ENCODE results near the gene LNPEP. TPM values are rescaled to one million over a fixed set of nuclear protein-coding genes. Genes with fewer than 3 reads are reported as not detected.
"Not testable (repeated sequence)": the region's sequence is repeated elsewhere in the genome, so short reads cannot be mapped to it uniquely, and the experiment has no call there.

Gene LNPEP
- total RNA-seq, 2 donors from 2014 or later = 108 to 180 TPM

GRCh38 chr5:97071993-97072392, 136.1 kb downstream of the LNPEP start:
- no peaks in the 10 kb centered on the region for H3K4me1 Mint-ChIP-seq (ENCODE audit: low read depth in 2 of 2)
- no peak overlapping the region for H3K4me3 Mint-ChIP-seq
- no peak overlapping the region for H3K27ac Mint-ChIP-seq
- DNase-seq (ENCODE audit: low spot score) = no peak
- no peaks in the 10 kb centered on the region for H3K36me3 Mint-ChIP-seq
- no peak for ATAC-seq
- H3K27me3 Mint-ChIP-seq = peaks cover 0 to 7% of the 10 kb centered on the region in 2 donors
- H3K9me3 Mint-ChIP-seq = no peaks in the 10 kb centered on the region

- H3K36me3 Mint-ChIP-seq = no peaks in the 10 kb centered on the region
- no peak overlapping the region for H3K27ac Mint-ChIP-seq
- no peaks in the 10 kb centered on the region for H3K9me3 Mint-ChIP-seq
- no peaks in the 10 kb centered on the region for H3K4me1 Mint-ChIP-seq (ENCODE audit: low read depth in 2 of 2)
- ATAC-seq (no peak), DNase-seq (ENCODE audit: low spot score) (no peak)
- no peak overlapping the region for H3K4me3 Mint-ChIP-seq
- peaks cover 0 to 7% of the 10 kb centered on the region in 2 donors for H3K27me3 Mint-ChIP-seq
Measured at GRCh38 chr5:97072696-97073095, 136.8 kb downstream of the LNPEP start.

- H3K27me3 Mint-ChIP-seq = peaks cover 0 to 7% of the 10 kb centered on the region in 2 donors
- no peak for DNase-seq (ENCODE audit: low spot score)
- no peak for ATAC-seq
- H3K4me3 Mint-ChIP-seq = no peak overlapping the region
- H3K4me1 Mint-ChIP-seq (ENCODE audit: low read depth in 2 of 2) = no peaks in the 10 kb centered on the region
- H3K9me3 Mint-ChIP-seq = no peaks in the 10 kb centered on the region
- no peaks in the 10 kb centered on the region for H3K36me3 Mint-ChIP-seq
- no peak overlapping the region for H3K27ac Mint-ChIP-seq
Measured at GRCh38 chr5:97073420-97073819, 137.5 kb downstream of the LNPEP start.

GRCh38 chr5:97074859-97075489, 139.1 kb downstream of the LNPEP start:
- DNase-seq (ENCODE audit: low spot score) = no peak
- Mint-ChIP-seq H3K4me3 (no peak overlapping the region), H3K4me1 (ENCODE audit: low read depth in 2 of 2) (peaks cover 0 to 8% of the 10 kb centered on the region in 2 donors), H3K27ac (no peak overlapping the region), H3K36me3 (no peaks in the 10 kb centered on the region), H3K27me3 (peaks cover 0 to 13% of the 10 kb centered on the region in 2 donors), H3K9me3 (no peaks in the 10 kb centered on the region)
- no peak for ATAC-seq

- ATAC-seq (no peak), DNase-seq (ENCODE audit: low spot score) (no peak)
- no peaks in the 10 kb centered on the region for H3K36me3 Mint-ChIP-seq
- no peak overlapping the region for H3K4me3 Mint-ChIP-seq
- H3K27me3 Mint-ChIP-seq = peaks cover 0 to 9% of the 10 kb centered on the region in 2 donors
- H3K27ac Mint-ChIP-seq = no peak overlapping the region
- peaks cover 0 to 8% of the 10 kb centered on the region in 2 donors for H3K4me1 Mint-ChIP-seq (ENCODE audit: low read depth in 2 of 2)
- no peaks in the 10 kb centered on the region for H3K9me3 Mint-ChIP-seq
Measured at GRCh38 chr5:97075649-97076048, 139.8 kb downstream of the LNPEP start.

GRCh38 chr5:97076098-97076497, 140.2 kb downstream of the LNPEP start:
- Mint-ChIP-seq H3K4me1 (ENCODE audit: low read depth in 2 of 2) (peaks cover 0 to 8% of the 10 kb centered on the region in 2 donors), H3K36me3 (no peaks in the 10 kb centered on the region), H3K4me3 (no peak overlapping the region), H3K27ac (no peak overlapping the region), H3K9me3 (no peaks in the 10 kb centered on the region), H3K27me3 (peaks cover 0 to 9% of the 10 kb centered on the region in 2 donors)
- no peak for ATAC-seq
- DNase-seq (ENCODE audit: low spot score) = no peak

GRCh38 chr5:97077246-97077645, 141.4 kb downstream of the LNPEP start:
- DNase-seq (ENCODE audit: low spot score) = no peak

GRCh38 chr5:97078958-97079743, 143.3 kb downstream of the LNPEP start:
- Mint-ChIP-seq H3K36me3 (no peaks in the 10 kb centered on the region), H3K27ac (no peak overlapping the region), H3K4me3 (no peak overlapping the region), H3K4me1 (ENCODE audit: low read depth in 2 of 2) (peaks cover 8 to 16% of the 10 kb centered on the region in 2 donors), H3K27me3 (peaks cover 0 to 6% of the 10 kb centered on the region in 2 donors), H3K9me3 (no peaks in the 10 kb centered on the region)
- DNase-seq (ENCODE audit: low spot score) (no peak), ATAC-seq (peak in 1 of 2 donors; percentile 49)

More at GRCh38 chr5:97077246-97077645, 141.4 kb downstream of the LNPEP start:
- peaks cover 6 to 14% of the 10 kb centered on the region in 2 donors for H3K4me1 Mint-ChIP-seq (ENCODE audit: low read depth in 2 of 2)
- ATAC-seq = no peak
- H3K4me3 Mint-ChIP-seq = no peak overlapping the region
- no peaks in the 10 kb centered on the region for H3K36me3 Mint-ChIP-seq
- no peaks in the 10 kb centered on the region for H3K9me3 Mint-ChIP-seq
- no peak overlapping the region for H3K27ac Mint-ChIP-seq
- H3K27me3 Mint-ChIP-seq = peaks cover 0 to 9% of the 10 kb centered on the region in 2 donors

- not testable (repeated sequence) for ATAC-seq; H3K27me3 Mint-ChIP-seq; H3K27ac Mint-ChIP-seq; H3K36me3 Mint-ChIP-seq; DNase-seq (ENCODE audit: low spot score); H3K4me3 Mint-ChIP-seq; H3K4me1 Mint-ChIP-seq (ENCODE audit: low read depth in 2 of 2); H3K9me3 Mint-ChIP-seq
Measured at GRCh38 chr5:97084782-97085458, 149.0 kb downstream of the LNPEP start.

- Mint-ChIP-seq H3K27ac (no peak overlapping the region), H3K36me3 (no peaks in the 10 kb centered on the region)
Measured at GRCh38 chr5:97085459-97086181, 149.7 kb downstream of the LNPEP start.

More at GRCh38 chr5:97085459-97086181, 149.7 kb downstream of the LNPEP start:
- Mint-ChIP-seq H3K9me3 (peaks cover 3% of the 10 kb centered on the region), H3K4me3 (no peak overlapping the region), H3K4me1 (ENCODE audit: low read depth in 2 of 2) (peaks cover 8% of the 10 kb centered on the region in 2 donors), H3K27me3 (peaks cover 3 to 4% of the 10 kb centered on the region in 2 donors)
- DNase-seq (ENCODE audit: low spot score) (no peak), ATAC-seq (no peak)

Other genes starting within 250 kb of the LNPEP start
- 100 to 1,000 TPM; 113 to 138 TPM for gene ERAP1, start 128.1 kb upstream of the LNPEP start, total RNA-seq
- gene ERAP2, start 59.6 kb upstream of the LNPEP start, total RNA-seq = 100 to 1,000 TPM; 103 to 301 TPM
- gene LIX1, start 206.5 kb downstream of the LNPEP start, total RNA-seq = not detected
- gene RIOK2, start 247.2 kb downstream of the LNPEP start, total RNA-seq = 10 to 100 TPM; 29.7 to 46.2 TPM

All from natural killer cell treated with Interleukin-12 subunit alpha and Interleukin-12 subunit beta and Interleukin-15 and Interleukin-18, amount 100 ng/mL, for 72 hours (primary cell).